DND-41 (cell line): Measurements from ENCODE around the gene LRP5.

ENCODE experiments used
- ATAC-seq: fragments of 200-7000 bp; cut with Tn5 transposase; 3 replicates; pipeline ENCODE4 v1.9.1; 2021; ENCODE audit warnings: low read depth; ENCODE audit not compliant: insufficient read depth
- DNase-seq: peaks from one replicate; pipeline ENCODE4 v3.0.0-alpha.2; 2020
- H2AFZ ChIP-seq: 2 replicates; pipeline ENCODE4 v1.6.0; 2012; ENCODE audit warnings: low read depth, low read length
- H3K27ac ChIP-seq: 2 replicates; pipeline ENCODE4 v1.5.1; 2012; ENCODE audit warnings: low read length, inconsistent platforms
- H3K27me3 ChIP-seq: fragments of 200-600 bp; sonication (generic); 2 replicates; pipeline ENCODE4 v1.6.0; 2012; ENCODE audit warnings: low read length, mild to moderate bottlenecking, inconsistent platforms; ENCODE audit not compliant: insufficient read depth, poor library complexity
- H3K36me3 ChIP-seq: 2 replicates; pipeline ENCODE4 v1.5.1; 2012; ENCODE audit warnings: low read length, inconsistent platforms; ENCODE audit not compliant: insufficient read depth
- H3K4me1 ChIP-seq: 2 replicates; pipeline ENCODE4 v1.5.1; 2012; ENCODE audit warnings: mild to moderate bottlenecking, low read length; ENCODE audit not compliant: insufficient read depth
- H3K4me2 ChIP-seq: 2 replicates; pipeline ENCODE4 v1.6.0; 2012; ENCODE audit warnings: mild to moderate bottlenecking, moderate library complexity, low read length, inconsistent platforms; ENCODE audit not compliant: insufficient read depth
- H3K4me3 ChIP-seq, 2 experiments: fragments of 200-600 bp in 1 of 2; shearing (Covaris generic) in 1 of 2; 2 replicates each; pipeline ENCODE4 v1.5.1; 2012 to 2016; ENCODE audit warnings: inconsistent platforms in 2 of 2, low read length in 2 of 2, mild to moderate bottlenecking in 2 of 2, low read depth in 1 of 2, moderate library complexity in 1 of 2
- H3K79me2 ChIP-seq: 2 replicates; pipeline ENCODE4 v1.6.0; 2012; ENCODE audit warnings: low read length, inconsistent platforms; ENCODE audit not compliant: insufficient read depth
- H3K9ac ChIP-seq: 2 replicates; pipeline ENCODE4 v1.6.0; 2012; ENCODE audit warnings: low read depth, mild to moderate bottlenecking, inconsistent platforms, low read length, moderate library complexity
- H3K9me3 ChIP-seq: 2 replicates; pipeline ENCODE4 v1.5.1; 2012; ENCODE audit warnings: low read length, moderate library complexity, mild to moderate bottlenecking, inconsistent platforms; ENCODE audit not compliant: insufficient read depth, severe bottlenecking
- H4K20me1 ChIP-seq: 2 replicates; pipeline ENCODE4 v1.6.0; 2012; ENCODE audit warnings: low read length; ENCODE audit not compliant: insufficient read depth
- CTCF ChIP-seq: IDR thresholded peaks from 2 replicates; pipeline ENCODE4 v1.5.1; 2012; ENCODE audit warnings: borderline replicate concordance, low read length, moderate library complexity, mild to moderate bottlenecking; ENCODE audit not compliant: poor library complexity, severe bottlenecking; ENCODE audit errors: extremely low read depth
- EZH2 ChIP-seq: IDR thresholded peaks from 3 replicates; pipeline ENCODE4 v1.6.1; 2012; ENCODE audit warnings: borderline replicate concordance, low read depth, mild to moderate bottlenecking, moderate library complexity, low read length, inconsistent platforms; ENCODE audit not compliant: severe bottlenecking

The LRP5 gene

GRCh38 chr11:68479390-68479789 is 167.0 kb downstream of the LRP5 start:
- Histone ChIP-seq H3K9me3 (peaks cover 2% of the 10 kb centered on the region), H3K36me3 (peaks cover 14% of the 10 kb centered on the region), H4K20me1 (peaks cover 73% of the 10 kb centered on the region), H3K4me2 (no peak overlapping the region), H3K9ac (no peak overlapping the region), H3K27me3 (no peaks in the 10 kb centered on the region), H3K79me2 (peaks cover 96% of the 10 kb centered on the region), H3K4me1 (no peaks in the 10 kb centered on the region), H3K4me3 (no peak overlapping the region), H2AFZ (no peak overlapping the region), H3K27ac (no peak overlapping the region)
- TF ChIP-seq CTCF = no peak
- no peak for TF ChIP-seq EZH2
- ATAC-seq (no peak), DNase-seq (no peak)

- no peaks in the 10 kb centered on the region for H3K9me3 ChIP-seq
- peaks cover 97% of the 10 kb centered on the region for H3K79me2 ChIP-seq
- no peak overlapping the region for H3K4me2 ChIP-seq
- no peak for TF ChIP-seq EZH2
- no peak for TF ChIP-seq CTCF
- H3K27ac ChIP-seq = no peak overlapping the region
- H3K9ac ChIP-seq = no peak overlapping the region
- H3K4me1 ChIP-seq = no peaks in the 10 kb centered on the region
- ATAC-seq (no peak), DNase-seq (no peak)
- peaks cover 75% of the 10 kb centered on the region for H4K20me1 ChIP-seq
- H3K27me3 ChIP-seq = no peaks in the 10 kb centered on the region
- peaks cover 12% of the 10 kb centered on the region for H3K36me3 ChIP-seq
- no peak overlapping the region for H3K4me3 ChIP-seq
- no peak overlapping the region for H2AFZ ChIP-seq
These were observed 167.8 kb downstream of the LRP5 start for GRCh38 chr11:68480193-68480592.

GRCh38 chr11:68480852-68481510 is 168.6 kb downstream of the LRP5 start:
- no peaks in the 10 kb centered on the region for H3K27me3 ChIP-seq

More at GRCh38 chr11:68480852-68481510, 168.6 kb downstream of the LRP5 start:
- Histone ChIP-seq H3K79me2 (peaks cover 100% of the 10 kb centered on the region), H4K20me1 (peaks cover 81% of the 10 kb centered on the region), H3K9me3 (no peaks in the 10 kb centered on the region), H3K4me1 (no peaks in the 10 kb centered on the region), H3K27ac (no peak overlapping the region), H3K36me3 (peaks cover 12% of the 10 kb centered on the region), H3K4me2 (no peak overlapping the region), H3K4me3 (no peak overlapping the region), H3K9ac (no peak overlapping the region), H2AFZ (no peak overlapping the region)
- DNase-seq (no peak), ATAC-seq (no peak)
- no peak for TF ChIP-seq EZH2
- no peak for TF ChIP-seq CTCF
